Large intestine (tissue), 3 donors: ENCODE measurements around the gene HIVEP3. TPM values are rescaled to one million over a fixed set of nuclear protein-coding genes. Genes with fewer than 3 reads are reported as not detected.

Experiments
- DNase-seq, 2 donors: peaks; one replicate each; pipeline versions ENCODE4 v3.0.0 to v3.0.0-alpha.2; 2013
- H3K27ac ChIP-seq: one replicate; pipeline ENCODE4 v1.5.1; 2013; ENCODE audit warnings: low read length
- H3K27me3 ChIP-seq: 2 replicates; pipeline ENCODE4 v1.6.1; 2013; ENCODE audit warnings: low read length; ENCODE audit not compliant: control insufficient read depth, insufficient read depth
- H3K36me3 ChIP-seq: 2 replicates; pipeline ENCODE4 v1.6.1; 2013; ENCODE audit warnings: low read length; ENCODE audit not compliant: control insufficient read depth, insufficient read depth
- H3K4me1 ChIP-seq: one replicate; pipeline ENCODE4 v1.6.1; 2013; ENCODE audit warnings: low read length; ENCODE audit not compliant: control insufficient read depth, insufficient read depth
- H3K4me3 ChIP-seq: one replicate; pipeline ENCODE4 v1.5.1; 2013; ENCODE audit warnings: low read length
- H3K9me3 ChIP-seq: one replicate; pipeline ENCODE4 v1.6.1; 2013; ENCODE audit warnings: mild to moderate bottlenecking, low read depth, low read length, moderate library complexity; ENCODE audit not compliant: control insufficient read depth
- WGBS: methylation state at CpG from one replicate; pipeline ENCODE4 v1.1.5; 2013; ENCODE audit warnings: low lambda C conversion rate; ENCODE audit not compliant: insufficient coverage; 5-methylcytosine and 5-hydroxymethylcytosine counted together
- polyA plus RNA-seq: library from polyadenylated mRNA; unstranded; fragments of 120-200 nt; gene quantifications from one replicate; pipeline ENCODE4 v1.2.1, GENCODE V29; 2013

Gene HIVEP3
- polyA plus RNA-seq, 1 donor, result 2.6 TPM

DNA sequence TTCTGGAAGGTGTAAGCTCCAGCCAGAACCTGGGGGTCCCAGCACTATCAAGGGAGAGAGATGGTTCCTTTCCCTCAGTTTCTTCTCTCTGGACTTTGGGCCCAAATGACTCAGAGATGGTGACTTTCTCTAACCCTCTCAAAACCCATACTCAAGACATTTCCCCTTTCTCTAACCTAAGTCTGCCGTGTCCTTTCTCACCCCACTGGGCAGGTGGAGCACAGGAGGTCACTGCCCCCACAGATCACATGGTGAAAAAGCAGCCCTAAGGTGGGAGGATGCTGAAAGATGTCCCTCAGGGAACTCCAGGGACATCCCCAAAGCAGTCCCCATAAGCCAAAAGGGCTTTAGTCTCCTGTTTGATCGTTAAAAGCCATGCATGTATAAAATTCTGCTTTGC is 173.7 kb downstream of the HIVEP3 start:
- Histone ChIP-seq H3K27ac (no peak overlapping the region), H3K9me3 (no peaks in the 10 kb centered on the region), H3K27me3 (no peaks in the 10 kb centered on the region), H3K4me1 (no peaks in the 10 kb centered on the region), H3K4me3 (no peak overlapping the region), H3K36me3 (no peaks in the 10 kb centered on the region)
- no peak for DNase-seq
- WGBS, result no CpG with 5 or more reads among the region's 2 CpGs

DNA sequence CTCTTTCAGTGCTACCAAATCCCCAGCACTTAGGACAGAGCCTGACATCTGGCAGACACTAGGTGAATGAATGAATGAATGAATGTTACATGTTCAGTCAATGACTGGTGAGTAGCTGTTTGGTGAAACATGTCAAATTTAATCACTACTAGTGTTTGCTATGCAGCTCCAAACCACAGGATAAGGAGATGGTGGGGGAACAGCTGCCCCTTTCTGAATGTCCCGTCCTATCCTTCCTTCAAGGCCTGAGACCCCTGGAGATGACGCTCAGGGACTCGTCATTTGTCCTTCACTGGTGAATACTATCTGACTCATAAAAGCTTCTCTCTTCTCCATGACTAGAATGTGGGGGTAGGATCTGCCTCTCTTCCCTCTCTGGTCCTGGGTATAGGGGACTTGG is 175.4 kb downstream of the HIVEP3 start:
- no peak for DNase-seq
- Histone ChIP-seq H3K36me3 (no peaks in the 10 kb centered on the region), H3K27me3 (no peaks in the 10 kb centered on the region), H3K4me1 (no peaks in the 10 kb centered on the region), H3K9me3 (no peaks in the 10 kb centered on the region), H3K4me3 (no peak overlapping the region), H3K27ac (no peak overlapping the region)
- no CpG with 5 or more reads among the region's 3 CpGs for WGBS

DNA sequence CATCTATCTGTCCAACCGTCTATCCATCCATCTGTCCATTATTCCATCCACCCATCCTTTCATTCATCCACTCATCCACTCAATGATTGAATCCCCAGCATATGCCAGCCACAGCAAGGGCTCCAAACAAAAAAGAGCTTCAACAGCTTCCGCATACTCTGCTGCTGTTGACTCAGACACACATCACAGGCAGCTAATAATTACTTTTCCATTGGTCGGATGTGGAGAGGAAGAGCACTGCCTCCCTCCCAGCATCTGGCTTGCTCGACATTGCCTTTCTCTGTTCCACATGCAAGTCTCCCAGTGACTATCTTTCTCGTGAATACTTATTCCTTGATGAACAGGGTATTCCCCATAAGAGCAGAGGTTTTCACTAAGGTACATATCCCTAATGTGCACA is 176.5 kb downstream of the HIVEP3 start:
- Histone ChIP-seq H3K36me3 (no peaks in the 10 kb centered on the region), H3K4me1 (no peaks in the 10 kb centered on the region), H3K4me3 (no peak overlapping the region), H3K9me3 (no peaks in the 10 kb centered on the region), H3K27ac (no peak overlapping the region), H3K27me3 (no peaks in the 10 kb centered on the region)
- WGBS, result 18% methylated on average over 1 of the region's 5 CpGs
- no peak for DNase-seq

DNA sequence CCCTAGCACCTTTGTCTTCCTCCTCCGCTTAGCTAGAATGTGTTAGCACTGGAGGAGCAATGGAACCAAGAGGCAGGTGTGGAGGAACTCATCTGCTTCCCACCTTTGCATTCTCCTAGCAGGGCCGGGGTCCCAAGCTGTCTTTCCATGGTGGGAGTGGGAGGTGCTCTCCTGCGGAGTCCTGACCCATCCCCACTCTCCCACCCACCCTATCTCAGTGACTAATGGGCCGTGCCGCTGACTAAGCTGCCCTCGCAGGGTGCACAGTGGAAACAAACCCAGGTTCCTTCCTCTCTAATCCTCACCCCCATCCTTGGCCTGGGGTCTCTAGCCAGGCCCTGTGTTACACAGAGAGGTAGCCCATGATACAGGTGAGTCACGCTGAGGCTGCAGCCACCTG is 177.5 kb downstream of the HIVEP3 start:
- H3K4me1 ChIP-seq, result no peaks in the 10 kb centered on the region
- DNase-seq, result no peak
- H3K36me3 ChIP-seq, result no peaks in the 10 kb centered on the region
- H3K27me3 ChIP-seq, result peaks cover 3% of the 10 kb centered on the region
- WGBS, result no CpG with 5 or more reads among the region's 7 CpGs
- no peak overlapping the region for H3K4me3 ChIP-seq
- H3K27ac ChIP-seq, result no peak overlapping the region
- no peaks in the 10 kb centered on the region for H3K9me3 ChIP-seq

DNA sequence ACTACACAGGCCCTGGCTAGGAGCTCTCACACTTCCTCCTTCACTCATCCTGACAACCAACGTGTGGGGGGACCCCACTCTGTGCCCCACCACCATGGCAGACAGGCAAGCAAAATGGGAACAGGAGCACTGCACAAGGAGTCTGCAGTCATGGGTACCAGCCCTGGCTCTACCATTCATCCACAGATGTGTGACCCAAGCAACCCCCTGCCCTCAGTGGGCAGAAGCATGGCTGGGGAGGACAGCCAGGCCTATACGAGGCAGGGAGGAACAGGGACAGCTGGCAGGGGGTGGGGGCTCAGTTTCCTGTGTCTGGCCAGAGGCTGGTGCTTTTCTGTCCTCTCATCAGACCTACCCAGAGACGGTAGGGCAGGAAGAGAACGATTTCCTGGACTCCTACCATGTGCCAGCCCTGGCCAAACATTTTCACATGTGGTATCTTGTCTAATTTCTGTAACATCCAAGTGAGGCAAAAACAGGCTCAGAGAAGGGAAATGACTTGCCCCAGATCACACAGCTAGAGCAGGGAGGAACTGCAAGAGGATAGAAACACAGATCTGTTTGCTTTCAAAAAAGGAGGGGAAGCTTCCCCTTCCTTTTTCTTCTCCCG is 178.0 kb downstream of the HIVEP3 start:
- Histone ChIP-seq H3K27me3 (peaks cover 4% of the 10 kb centered on the region), H3K4me3 (no peak overlapping the region), H3K27ac (no peak overlapping the region), H3K4me1 (no peaks in the 10 kb centered on the region), H3K36me3 (no peaks in the 10 kb centered on the region), H3K9me3 (no peaks in the 10 kb centered on the region)
- WGBS, result no CpG with 5 or more reads among the region's 5 CpGs
- no peak for DNase-seq

DNA sequence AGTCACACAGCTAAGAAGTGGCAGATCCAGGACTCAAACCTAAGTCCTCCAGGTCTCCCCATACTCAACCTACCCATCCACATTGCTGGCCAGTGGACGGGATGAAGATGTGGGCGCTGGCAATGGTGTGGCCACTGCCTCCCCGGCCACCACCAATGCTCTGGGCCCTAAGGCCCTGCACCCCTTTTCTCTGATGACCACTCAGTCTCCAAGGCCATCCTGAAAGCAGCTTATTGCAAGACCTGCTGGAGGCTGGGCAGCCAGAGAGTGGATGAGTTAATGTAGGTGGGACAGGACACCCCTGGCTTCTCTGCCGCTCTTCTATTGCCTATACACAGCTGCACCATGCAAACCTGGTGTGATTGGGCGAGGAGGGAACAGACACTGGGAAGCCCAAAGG is 178.7 kb downstream of the HIVEP3 start:
- H3K4me1 ChIP-seq, result no peaks in the 10 kb centered on the region
- H3K36me3 ChIP-seq, result no peaks in the 10 kb centered on the region
- no peak overlapping the region for H3K4me3 ChIP-seq
- no peak overlapping the region for H3K27ac ChIP-seq
- H3K27me3 ChIP-seq, result peaks cover 6% of the 10 kb centered on the region
- H3K9me3 ChIP-seq, result no peaks in the 10 kb centered on the region
- DNase-seq, result no peak
- WGBS, result no CpG with 5 or more reads among the region's 5 CpGs

DNA sequence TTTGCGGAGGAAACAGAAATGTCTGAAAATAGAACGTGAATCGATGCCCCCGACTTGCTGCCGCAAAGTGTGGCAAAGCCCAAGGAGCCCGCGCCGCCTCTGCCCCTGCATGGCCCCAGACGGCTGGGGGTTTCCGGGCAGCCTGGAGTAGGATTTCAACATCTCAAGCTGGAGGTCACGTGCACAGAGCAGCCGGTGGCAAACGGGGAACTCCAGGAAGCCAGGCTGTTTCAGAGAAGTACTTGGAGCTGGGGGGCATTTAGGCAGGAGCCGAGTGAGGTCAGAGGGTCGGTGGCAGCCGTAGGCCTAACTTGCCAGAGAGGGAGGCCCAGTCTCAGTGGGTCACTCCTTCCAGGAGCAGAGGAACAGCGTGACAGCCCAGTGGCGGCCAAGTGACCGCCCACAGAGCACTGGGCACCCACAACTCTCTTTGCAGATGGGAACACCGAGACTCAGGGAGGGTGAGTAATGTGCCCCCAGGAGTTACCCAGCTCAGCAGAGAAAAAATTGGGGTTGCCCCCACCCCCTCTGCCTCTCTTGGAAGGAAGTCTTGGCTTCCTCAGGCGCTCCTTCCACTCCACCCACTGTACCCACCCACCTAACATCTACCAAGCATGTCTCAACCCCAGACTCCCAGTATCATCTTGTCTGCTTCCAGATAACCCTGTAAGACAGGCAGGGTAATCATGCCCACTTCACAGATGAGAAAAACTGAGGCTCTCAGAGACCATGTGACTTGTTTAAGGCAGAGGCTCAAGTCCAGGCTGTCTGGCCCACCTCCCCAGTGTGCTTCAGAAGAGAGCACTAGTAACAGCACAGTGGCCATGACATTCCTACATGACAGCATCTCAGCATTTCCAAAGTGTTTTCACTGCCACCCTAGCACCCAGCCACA is 179.4 kb downstream of the HIVEP3 start:
- H3K27ac ChIP-seq, result no peak overlapping the region
- no CpG with 5 or more reads among the region's 21 CpGs for WGBS
- DNase-seq, result peak in 1 of 2 donors; percentile 25
- H3K4me3 ChIP-seq, result no peak overlapping the region
- no peaks in the 10 kb centered on the region for H3K9me3 ChIP-seq
- no peaks in the 10 kb centered on the region for H3K4me1 ChIP-seq
- peaks cover 6% of the 10 kb centered on the region for H3K27me3 ChIP-seq
- no peaks in the 10 kb centered on the region for H3K36me3 ChIP-seq

DNA sequence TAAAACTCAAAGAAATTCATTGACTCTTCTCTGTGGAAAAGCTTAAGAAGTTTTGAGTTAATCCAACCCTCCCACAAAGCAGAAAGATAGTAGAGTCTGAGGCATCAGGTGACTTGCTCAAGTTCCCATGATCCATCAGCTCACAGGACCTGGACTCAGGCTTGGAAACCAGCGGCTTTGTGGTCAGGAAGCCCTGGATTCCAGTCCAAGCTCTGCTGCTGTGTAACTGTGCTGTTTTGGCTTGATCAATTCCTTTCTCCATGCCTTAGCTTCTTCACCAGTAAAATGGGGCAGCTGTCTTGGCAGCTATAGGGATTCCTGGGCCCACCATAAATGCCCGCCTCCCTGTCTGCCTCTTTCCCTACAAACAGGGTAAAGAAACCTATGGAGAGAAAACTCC is 180.2 kb downstream of the HIVEP3 start:
- H3K27me3 ChIP-seq, result peaks cover 6% of the 10 kb centered on the region
- no peak overlapping the region for H3K27ac ChIP-seq
- no CpG with 5 or more reads among the region's 2 CpGs for WGBS
- no peak overlapping the region for H3K4me3 ChIP-seq
- no peaks in the 10 kb centered on the region for H3K36me3 ChIP-seq
- H3K9me3 ChIP-seq, result no peaks in the 10 kb centered on the region
- H3K4me1 ChIP-seq, result no peaks in the 10 kb centered on the region
- no peak for DNase-seq

DNA sequence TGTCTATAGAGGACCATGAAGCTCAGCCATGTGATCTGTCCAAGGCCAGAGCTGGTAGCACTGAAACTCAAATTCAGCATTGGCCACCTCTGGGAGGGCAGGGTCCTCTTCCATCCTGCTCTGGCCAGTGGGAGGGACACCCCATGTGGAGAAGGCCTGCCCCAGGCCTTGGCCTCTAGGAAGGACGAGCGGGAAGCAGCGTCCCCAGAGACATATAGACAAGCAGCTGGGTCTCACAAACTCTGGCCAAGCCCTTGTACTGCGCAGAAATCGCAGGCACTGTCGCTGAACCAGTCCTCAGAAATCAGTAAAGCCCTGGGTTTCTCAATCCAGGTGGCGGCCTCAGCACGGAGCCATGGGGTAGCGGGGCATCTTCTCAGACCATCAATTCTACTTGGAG is 180.7 kb downstream of the HIVEP3 start:
- H3K4me1 ChIP-seq, result no peaks in the 10 kb centered on the region
- DNase-seq, result no peak
- peaks cover 6% of the 10 kb centered on the region for H3K27me3 ChIP-seq
- H3K4me3 ChIP-seq, result no peak overlapping the region
- no CpG with 5 or more reads among the region's 9 CpGs for WGBS
- H3K36me3 ChIP-seq, result no peaks in the 10 kb centered on the region
- no peak overlapping the region for H3K27ac ChIP-seq
- no peaks in the 10 kb centered on the region for H3K9me3 ChIP-seq

DNA sequence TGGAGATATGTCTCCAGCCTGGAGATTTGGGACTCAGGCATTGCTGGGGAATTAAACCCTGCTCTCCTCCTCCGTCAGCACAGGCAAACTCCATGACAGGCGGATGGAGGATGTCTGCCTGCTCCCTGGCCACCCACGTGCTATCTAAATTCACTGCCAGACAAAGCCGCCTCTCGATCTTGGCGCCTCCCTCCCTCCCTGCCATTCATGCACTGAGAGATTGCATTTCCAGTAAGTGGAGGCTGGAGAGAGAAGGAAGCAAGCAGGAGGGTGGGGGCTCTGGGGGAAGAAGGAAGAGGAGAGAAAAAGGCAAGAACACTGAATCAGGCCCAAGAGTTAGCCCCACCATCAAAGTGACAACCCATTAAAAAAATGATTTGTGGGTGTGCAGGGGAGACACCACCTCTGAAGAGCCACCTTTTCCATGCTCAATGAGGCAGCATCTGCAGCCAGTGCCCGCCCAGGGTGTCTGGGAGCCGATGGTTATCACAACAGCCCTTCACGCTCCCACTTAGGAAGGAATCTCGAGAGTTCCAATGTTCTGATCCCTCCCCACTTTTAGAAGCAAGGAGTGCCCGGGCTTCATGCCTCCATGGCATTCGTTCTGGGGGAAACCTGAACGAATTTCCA is 183.0 kb downstream of the HIVEP3 start:
- Histone ChIP-seq H3K4me1 (no peaks in the 10 kb centered on the region), H3K9me3 (no peaks in the 10 kb centered on the region), H3K27ac (no peak overlapping the region), H3K27me3 (peaks cover 6% of the 10 kb centered on the region), H3K4me3 (no peak overlapping the region), H3K36me3 (no peaks in the 10 kb centered on the region)
- no CpG with 5 or more reads among the region's 13 CpGs for WGBS
- peak in 1 of 2 donors; percentile 26 for DNase-seq
